Astrocyte (in vitro differentiated cells and primary cell): Measurements from ENCODE around the gene CTDSPL.

ENCODE experiments used
- CTCF ChIP-seq: IDR thresholded peaks from 2 replicates; pipeline ENCODE4 v1.5.1; 2011; ENCODE audit warnings: low read depth, mild to moderate bottlenecking, inconsistent platforms, low read length, moderate library complexity; ENCODE audit not compliant: insufficient read depth
- EZH2 ChIP-seq: IDR thresholded peaks from 2 replicates; pipeline ENCODE4 v1.6.1; 2012; ENCODE audit warnings: mild to moderate bottlenecking, low read length, inconsistent platforms; ENCODE audit not compliant: insufficient read depth

GRCh38 chr3:38001456-38002081 is 139.9 kb downstream of the CTDSPL start:
- TF ChIP-seq CTCF (no peak), EZH2 (no peak)
